Activated gamma-delta T cell treated with anti-CD3 and anti-CD28 coated beads, Interleukin-2, amount 50 U/mL, for 16 hours (primary cell): ENCODE data around the gene ACACB.

Experiments used
- DNase-seq: peaks from one replicate; pipeline ENCODE4 v3.0.0-alpha.2; 2020; ENCODE audit warnings: low read depth

Gene ACACB

DNA sequence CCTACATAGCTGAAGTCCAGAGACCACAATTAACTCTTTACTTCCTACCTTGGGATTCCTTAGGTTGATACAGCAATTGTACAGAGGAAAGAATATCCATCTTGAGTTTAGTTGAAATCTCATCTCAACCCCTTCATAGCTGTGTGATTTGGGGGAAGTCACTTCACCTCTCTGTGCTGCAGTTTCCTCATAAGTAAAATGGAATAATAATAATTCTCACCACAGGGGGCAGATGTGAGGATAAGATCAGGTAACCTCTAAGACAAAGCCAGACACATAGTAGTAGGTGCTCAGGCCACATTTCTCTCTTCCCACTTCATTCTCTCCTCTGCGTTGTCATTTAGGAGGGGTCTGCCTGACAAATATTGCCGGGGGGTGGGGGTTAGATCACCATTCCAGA lies 186.0 kb downstream of the ACACB start:
- DNase-seq: no peak

DNA sequence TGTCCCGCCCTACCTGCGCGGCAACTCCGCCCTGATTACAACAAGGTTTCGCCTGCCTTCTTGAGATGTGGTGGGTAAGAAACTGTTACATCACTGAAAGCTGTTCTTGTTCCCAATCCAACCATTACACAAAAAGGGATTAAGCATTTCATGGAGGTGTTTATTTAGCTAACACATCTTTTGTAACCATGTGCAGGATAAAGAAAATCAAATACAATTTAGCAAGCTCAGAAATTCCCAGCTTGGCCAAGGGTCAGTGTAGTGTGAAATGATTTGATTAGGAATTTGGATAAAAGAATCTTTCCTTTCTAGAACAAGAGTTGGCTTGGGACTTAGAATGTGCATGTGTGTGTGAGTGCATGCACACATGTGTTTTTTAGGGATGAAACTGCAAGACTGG lies 186.4 kb downstream of the ACACB start:
- no peak for DNase-seq

DNA sequence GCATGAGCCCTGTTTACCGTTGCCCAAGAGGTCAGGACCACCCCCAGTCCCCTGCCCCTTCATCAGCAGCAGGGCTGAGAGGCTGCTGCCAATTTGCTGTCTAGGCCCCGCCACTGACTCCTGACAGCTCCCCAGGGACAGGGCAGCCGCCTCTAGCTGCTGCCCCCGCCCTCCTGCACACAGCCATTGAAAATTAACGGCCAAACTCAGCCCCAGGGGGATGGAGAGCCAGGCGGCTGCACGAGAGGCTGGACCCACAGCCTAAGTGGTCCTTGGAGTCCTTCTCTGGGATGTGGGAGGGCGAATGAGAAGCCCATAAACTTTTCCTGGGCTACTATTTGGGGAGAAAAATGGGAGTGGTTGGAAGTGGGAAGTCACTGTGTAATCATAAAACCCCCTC lies 188.1 kb downstream of the ACACB start:
- no peak for DNase-seq

DNA sequence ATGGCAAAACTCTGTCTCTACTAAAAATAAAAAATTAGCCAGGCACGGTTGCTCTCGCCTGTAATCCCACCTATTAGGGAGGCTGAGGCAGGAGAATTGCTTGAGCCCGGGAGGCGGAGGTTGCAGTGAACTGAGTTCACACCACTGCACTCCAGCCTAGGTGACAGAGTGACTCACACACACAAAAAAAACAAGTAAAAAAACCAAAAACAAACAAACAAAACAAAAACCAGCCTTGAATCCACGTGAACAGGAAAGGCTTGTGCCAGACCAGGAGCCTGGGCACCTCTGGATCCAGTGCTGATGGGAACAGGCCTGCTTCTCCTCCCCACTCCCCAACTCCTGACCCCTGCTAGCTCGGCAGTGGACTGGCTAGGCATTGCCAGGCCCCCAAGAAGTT lies 189.2 kb downstream of the ACACB start:
- no peak for DNase-seq

DNA sequence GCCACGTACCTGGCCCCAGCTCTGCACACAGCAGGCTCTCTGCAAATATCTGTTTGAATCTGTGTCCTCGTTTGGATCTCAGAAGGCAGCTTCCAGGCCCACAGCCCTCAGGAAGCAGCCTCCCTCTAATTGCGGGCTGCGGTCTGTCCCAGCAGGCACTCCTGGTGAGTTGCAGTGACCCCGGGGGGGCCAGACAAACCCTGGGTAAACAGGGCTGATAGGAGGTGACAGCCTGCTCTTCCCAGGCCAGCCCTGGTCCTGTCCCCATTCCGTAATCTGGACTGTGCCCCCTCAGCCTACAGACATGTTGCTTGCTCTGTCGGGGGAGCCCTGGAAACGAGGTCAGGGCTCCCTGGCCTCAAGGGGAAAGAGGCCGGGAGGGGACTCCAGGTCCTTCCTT lies 190.7 kb downstream of the ACACB start:
- DNase-seq: no peak

DNA sequence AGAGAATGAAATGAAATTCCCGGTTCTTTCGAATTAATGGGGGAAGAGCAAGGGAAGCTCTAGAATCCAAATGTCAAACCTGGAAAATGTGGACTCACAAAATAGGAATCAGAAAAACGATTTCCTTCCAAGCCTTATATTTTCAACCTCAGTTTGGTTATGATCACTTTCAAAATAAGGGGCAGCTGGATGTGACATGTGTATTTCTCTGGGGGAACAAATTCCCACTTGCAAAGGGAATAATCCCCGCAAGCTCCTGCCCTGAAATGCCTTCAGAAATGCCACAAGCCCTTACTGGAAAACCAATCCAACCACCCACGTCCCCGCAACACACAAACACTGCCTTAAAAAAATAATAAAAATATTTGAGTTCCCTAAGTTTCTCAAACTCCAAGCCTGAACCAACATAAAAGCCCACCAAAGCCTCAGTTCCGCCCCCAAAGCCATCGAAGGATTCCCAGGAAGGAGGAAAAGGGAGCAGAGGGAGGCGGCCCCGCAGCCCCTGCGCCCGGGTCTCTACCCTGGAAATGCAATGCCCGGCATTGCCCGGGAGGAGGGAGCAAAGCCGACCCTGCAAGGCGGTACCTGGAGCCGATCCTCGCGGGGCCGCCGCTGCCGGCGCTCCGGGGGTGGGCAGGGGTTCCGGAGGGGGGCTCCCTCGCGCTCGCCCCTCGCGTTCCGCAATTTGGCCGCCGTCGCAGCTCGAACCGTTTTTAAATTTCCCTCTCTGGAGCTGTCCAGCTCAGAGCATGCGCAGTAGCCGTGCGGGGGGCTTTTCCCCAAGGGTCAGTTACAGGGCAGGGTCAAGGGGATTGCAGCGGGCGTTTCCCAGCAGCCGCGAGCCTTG lies 192.4 kb downstream of the ACACB start, which contains the start of gene FOXN4:
Gene FOXN4 (minus strand): TSS at position 751 of the 847 bp plus-strand sequence. CDS start 963 bp downstream, outside the sequence.
- DNase-seq: no peak

DNA sequence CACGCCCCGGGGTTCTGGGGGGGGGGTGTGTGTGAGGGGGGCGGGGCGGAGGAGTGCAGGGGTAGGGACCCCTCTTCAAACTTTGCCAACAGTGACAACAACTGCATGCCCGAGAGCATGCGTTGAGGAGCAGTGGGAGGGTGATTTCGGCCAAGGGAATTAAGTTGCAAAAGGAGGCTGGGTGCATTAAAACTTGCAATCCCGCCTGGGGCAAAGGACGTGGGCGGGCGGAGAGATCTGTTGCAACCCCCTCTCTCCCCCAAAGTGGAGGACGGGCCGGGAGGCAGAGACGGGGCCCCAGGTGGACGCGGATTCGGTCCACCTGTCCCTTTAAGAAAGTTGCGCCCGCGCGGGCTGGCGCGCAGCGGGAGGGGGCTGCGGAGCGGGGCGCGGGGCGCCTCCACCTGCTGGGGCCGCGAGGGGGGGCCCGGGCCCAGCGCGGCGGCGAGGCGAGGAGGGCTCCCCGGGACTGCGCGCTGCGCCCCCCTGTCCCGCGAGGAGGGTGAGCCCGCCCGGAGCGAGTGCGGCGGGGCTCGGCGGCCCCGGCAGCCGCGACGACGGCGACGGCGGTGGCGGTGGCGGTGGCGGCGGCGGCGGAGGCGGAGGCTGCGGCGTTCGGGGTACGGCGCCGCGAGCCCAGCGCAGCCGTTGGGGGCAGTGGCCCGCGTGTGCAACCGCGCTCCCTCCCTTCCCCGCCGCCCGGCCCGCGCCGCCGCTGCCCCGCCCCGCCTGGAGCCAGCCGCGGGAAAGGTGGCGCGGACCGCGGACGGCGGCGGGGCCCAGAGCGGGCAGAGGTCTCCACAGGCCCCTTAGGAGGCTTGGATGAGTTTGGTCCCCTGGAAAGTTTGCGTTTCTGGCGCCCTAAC lies 193.2 kb downstream of the ACACB start:
- DNase-seq: no peak

DNA sequence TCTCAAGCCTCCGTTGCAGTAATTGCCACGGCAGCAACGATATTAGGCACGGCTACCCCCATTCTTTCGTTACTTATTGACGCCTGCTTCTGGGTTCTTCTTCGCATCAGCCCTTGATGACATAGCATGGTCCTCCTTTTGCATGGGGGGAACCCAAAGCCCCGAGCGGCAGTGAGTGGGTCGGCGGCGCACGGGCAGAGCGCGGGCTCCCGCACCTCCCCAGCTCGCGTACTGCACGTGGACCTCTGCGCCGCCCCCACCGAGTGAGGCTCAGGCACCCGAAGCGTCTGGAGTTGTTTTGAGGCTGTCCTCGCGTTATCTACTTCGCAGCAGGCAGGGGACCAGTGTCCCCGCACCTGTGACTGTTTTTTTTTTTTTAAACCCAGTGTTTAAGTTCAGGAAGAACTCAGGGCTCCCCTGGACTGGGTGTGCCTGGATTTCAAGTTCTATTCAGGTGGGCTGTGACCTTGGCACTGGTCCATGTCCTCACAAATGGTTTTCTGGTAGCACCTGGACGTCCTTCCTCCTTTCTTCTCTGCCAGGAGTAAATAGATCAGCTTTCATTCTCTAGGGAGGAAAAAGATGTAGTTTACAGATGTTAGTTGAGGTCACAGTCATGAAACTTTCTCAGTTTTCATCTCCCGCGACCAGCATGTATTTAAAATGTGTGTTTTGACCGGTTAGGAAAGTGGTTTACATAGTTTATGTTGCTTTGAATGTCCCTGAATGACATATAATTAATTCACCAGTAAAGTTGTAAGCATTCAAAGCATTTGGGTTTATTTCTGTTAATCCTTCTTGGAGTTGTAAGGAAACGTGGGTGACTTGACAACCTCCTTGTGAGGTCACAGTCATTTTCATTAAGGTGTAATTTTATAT lies 194.1 kb downstream of the ACACB start:
- no peak for DNase-seq
